GM12878 (cell line): ENCODE data around the gene ZDHHC17. TPM values are rescaled to one million over a fixed set of nuclear protein-coding genes. Genes with fewer than 3 reads are reported as not detected.
"Not testable (repeated sequence)": the region's sequence is repeated elsewhere in the genome, so short reads cannot be mapped to it uniquely, and the experiment has no call there.

Experiments used
- ATAC-seq: fragments of 200-7000 bp; cut with Tn5 transposase; 3 replicates; pipeline ENCODE4 v1.9.1; 2020; ENCODE audit warnings: mild to moderate bottlenecking, moderate library complexity
- BruUV-seq: library from RNA; stranded (reverse); fragments of 400-500 nt; replicated peaks from 2 replicates; lab custom pipeline; 2021; lab: Mats Ljungman, UMichigan
- CTCF ChIA-PET: fragments of 300-600 bp; sonication (Branson Sonifier 250); formaldehyde crosslinking; extraction: SDS; loops from one replicate; lab custom pipeline; 2021; ENCODE audit warnings: inconsistent platforms; lab: Yijun Ruan, JAX
- POLR2A ChIA-PET: fragments of 350-600 bp; formaldehyde crosslinking; extraction: SDS; loops from one replicate; lab custom pipeline; 2021; ENCODE audit warnings: inconsistent platforms; lab: Charles Lee
- RAD21 ChIA-PET: fragments of 300-600 bp; sonication (Branson Sonifier 250); formaldehyde crosslinking; loops from one replicate; lab custom pipeline; 2023; ENCODE audit warnings: antibody characterized with exemption; ENCODE audit not compliant: unreplicated experiment; lab: Charles Lee
- SMC1A ChIA-PET: fragments of 300-600 bp; sonication (Branson Sonifier 250); formaldehyde crosslinking; loops from one replicate; lab custom pipeline; 2023; ENCODE audit not compliant: unreplicated experiment, uncharacterized antibody; lab: Charles Lee
- DNase-seq: peaks from one replicate; pipeline ENCODE4 v3.0.0-alpha.2; 2011; ENCODE audit warnings: low read depth, low spot score
- FAIRE-seq: peaks from 3 replicates; lab custom pipeline; 2011; peaks lifted over from hg19 to GRCh38; lab: Jason Lieb, UNC
- H2AFZ ChIP-seq: 2 replicates; pipeline ENCODE4 v1.6.0; 2011; ENCODE audit warnings: low read depth, low read length, control low read depth; ENCODE audit not compliant: control insufficient read depth
- H3K27ac ChIP-seq: 2 replicates; pipeline ENCODE4 v1.5.1; 2011; ENCODE audit warnings: control low read depth; ENCODE audit not compliant: control insufficient read depth, insufficient read depth
- H3K27me3 ChIP-seq, 2 experiments: replicated peaks in 1 of 2; 2 replicates each; pipeline versions ENCODE4 v1.6.0 to v1.6.1; 2011; ENCODE audit warnings: low read length in 1 of 2; ENCODE audit not compliant: control insufficient read depth in 2 of 2, insufficient read depth in 2 of 2
- H3K36me3 ChIP-seq, 2 experiments: 2 replicates each; pipeline ENCODE4 v1.5.1; 2011; ENCODE audit warnings: low read length in 1 of 2; ENCODE audit not compliant: control insufficient read depth in 2 of 2, insufficient read depth in 2 of 2
- H3K4me1 ChIP-seq: 2 replicates; pipeline ENCODE4 v1.6.1; 2011; ENCODE audit warnings: mild to moderate bottlenecking, low read length, moderate library complexity, mixed read lengths; ENCODE audit not compliant: control insufficient read depth, insufficient read depth
- H3K4me2 ChIP-seq: 2 replicates; pipeline ENCODE4 v1.6.0; 2011; ENCODE audit warnings: control low read depth; ENCODE audit not compliant: control insufficient read depth, insufficient read depth
- H3K4me3 ChIP-seq: fragments of 200-600 bp; sonication (generic); 2 replicates; pipeline ENCODE4 v1.5.1; 2016
- H3K79me2 ChIP-seq: 2 replicates; pipeline ENCODE4 v1.6.0; 2011; ENCODE audit warnings: low read length; ENCODE audit not compliant: control insufficient read depth, insufficient read depth
- H3K9ac ChIP-seq: 2 replicates; pipeline ENCODE4 v1.8.0; 2011; ENCODE audit warnings: low read length, control low read depth, mixed read lengths; ENCODE audit not compliant: control insufficient read depth, insufficient read depth
- H3K9me3 ChIP-seq: replicated peaks from 3 replicates; pipeline ENCODE4 v1.5.1; 2011; ENCODE audit warnings: mild to moderate bottlenecking, low read length; ENCODE audit not compliant: control insufficient read depth, insufficient read depth
- H4K20me1 ChIP-seq: 2 replicates; pipeline ENCODE4 v1.6.0; 2011; ENCODE audit not compliant: control insufficient read depth, insufficient read depth
- BMI1 ChIP-seq: fragments of 450-650 bp; IDR thresholded peaks from 2 replicates; pipeline ENCODE4 v1.6.1; 2016; ENCODE audit warnings: mild to moderate bottlenecking, moderate library complexity, borderline replicate concordance
- IKZF2 ChIP-seq, 2 experiments: fragments of 450-650 bp; IDR thresholded peaks; 2 replicates each; pipeline ENCODE4 v1.6.1; 2017; ENCODE audit warnings: mild to moderate bottlenecking in 2 of 2, moderate library complexity in 2 of 2
- TAF1 ChIP-seq: IDR thresholded peaks from 2 replicates; pipeline ENCODE4 v1.6.1; 2011; ENCODE audit warnings: mild to moderate bottlenecking, low read depth, low read length, borderline replicate concordance
- WGBS: methylation state at CpG from one replicate; pipeline ENCODE4 v1.1.6; 2016; ENCODE audit warnings: low lambda C conversion rate; ENCODE audit not compliant: insufficient replicate concordance, insufficient coverage; ENCODE audit errors: missing lambda C conversion rate; 5-methylcytosine and 5-hydroxymethylcytosine counted together
- in situ Hi-C: fragments of 300-500 bp; cut with MboI; formaldehyde crosslinking; loops from 9 replicates; pipeline ENCODE4 v1.14.3; 2018; ENCODE audit warnings: mixed read lengths
- intact Hi-C: fragments of 100-400 bp; cut with micrococcal nuclease; formaldehyde crosslinking; loops from one replicate; pipeline ENCODE4 v1.14.2; 2022; ENCODE audit not compliant: unreplicated experiment
- polyA plus RNA-seq, 11 experiments: library from polyadenylated mRNA; depleted of rRNA in 4 of 11; unstranded in 6 of 11; stranded (reverse) in 5 of 11; fragments of >200 nt; fragmentation: Nextera tagmentation in 4 of 11; fragmentation: Illumina TruSeq in 1 of 11; extraction: Ambion mirVana in 4 of 11; extraction: Trizol in 1 of 11; gene quantifications; 1 replicate in 1 of 11; 2 replicates in 10 of 11; pipeline versions ENCODE4 v1.2.1 to v1.2.3, GENCODE V29; 2011 to 2016; ENCODE audit warnings: inconsistent platforms in 2 of 11, missing spikeins in 2 of 11, low read depth in 1 of 11
- total RNA-seq, 4 experiments: library from RNA; depleted of rRNA in 3 of 4; stranded (reverse); fragments of >200 nt in 3 of 4; fragmentation: Illumina TruSeq in 1 of 4; extraction: Trizol in 1 of 4; gene quantifications; 2 replicates each; pipeline versions ENCODE4 v1.2.1 to v1.2.3, GENCODE V29; 2013 to 2021

Gene ZDHHC17
- total and polyA plus RNA-seq, 10 of the 15 experiments (the other 5 are each of a cell fraction or from before 2014, with no cell fraction given): 4.3 to 50.0 (median 19.3) TPM

DNA sequence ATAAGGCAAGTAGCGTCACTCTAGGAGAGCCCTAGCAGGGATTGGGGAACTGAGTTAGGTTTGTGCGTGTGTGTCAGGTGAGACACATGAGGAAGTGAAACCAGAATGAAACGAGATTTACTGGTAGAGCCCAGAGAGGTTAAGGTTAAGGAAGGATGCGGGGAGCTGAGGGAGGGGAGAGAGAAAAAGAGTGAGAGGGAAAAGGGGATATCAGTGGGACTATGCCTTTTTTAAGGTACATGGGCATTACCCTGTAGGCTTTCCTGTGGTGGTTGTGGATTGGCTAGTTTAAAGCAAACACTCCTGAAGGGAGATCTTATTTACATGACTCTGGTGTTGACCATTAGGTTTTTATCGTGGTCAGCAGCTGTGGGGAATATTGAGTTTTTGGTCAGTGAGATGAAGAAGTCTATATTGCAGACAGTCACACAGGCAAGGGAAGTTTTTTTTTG lies 13.9 kb downstream of the ZDHHC17 start (continued):
- peak; percentile 58; the same call in 1 of the 2 replicates for TF ChIP-seq BMI1

DNA sequence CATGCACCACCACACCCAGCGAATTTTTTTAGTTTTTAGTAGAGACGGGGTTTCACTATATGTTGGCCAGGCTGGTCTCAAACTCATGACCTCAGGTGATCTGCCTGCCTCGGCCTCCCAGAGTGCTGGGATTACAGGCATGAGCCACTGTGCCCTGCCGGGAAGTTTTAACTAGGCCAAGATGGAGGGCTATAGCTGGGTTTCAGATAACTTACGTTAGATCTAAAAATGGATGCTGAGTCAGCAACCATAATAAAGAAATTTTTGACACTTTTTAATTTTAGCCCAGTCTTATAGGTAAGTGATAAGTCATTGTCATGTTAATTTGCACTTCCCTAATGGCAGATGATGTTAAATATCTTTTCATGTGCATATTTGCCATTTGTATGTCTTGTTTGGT lies 14.4 kb downstream of the ZDHHC17 start:
- intact Hi-C loops: loop anchor here (2.0 kb wide), 1 partner anchor 14 kb away; the partner anchor contains the start of gene ZDHHC17

DNA sequence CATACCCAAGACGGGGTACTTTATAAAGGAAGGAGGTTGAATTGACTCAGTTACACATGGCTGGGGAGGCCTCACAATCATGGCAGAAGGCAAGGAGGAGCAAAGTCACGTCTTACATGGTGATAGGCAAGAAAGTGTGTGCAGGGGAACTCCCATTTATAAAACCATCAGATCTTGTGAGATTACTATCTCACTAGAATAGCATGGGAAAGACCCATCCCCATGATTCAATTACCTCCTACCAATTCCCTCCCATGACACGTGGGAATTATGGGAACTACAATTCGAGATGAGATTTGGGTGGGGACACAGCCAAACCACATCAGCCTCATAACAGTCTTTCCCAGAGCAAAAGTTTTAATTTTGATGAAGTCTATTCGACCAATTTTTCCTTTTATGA lies 15.4 kb downstream of the ZDHHC17 start:
- Histone ChIP-seq H3K4me1 (peaks cover 13% of the 10 kb centered on the region), H3K79me2 (peaks cover 47% of the 10 kb centered on the region)
- DNase-seq, H3K9ac ChIP-seq, H3K36me3 ChIP-seq, H3K27ac ChIP-seq, FAIRE-seq, H4K20me1 ChIP-seq, in situ Hi-C loops, ATAC-seq, H3K4me2 ChIP-seq, BruUV-seq, H3K4me3 ChIP-seq, H3K9me3 ChIP-seq, H2AFZ ChIP-seq, H3K27me3 ChIP-seq: not testable (repeated sequence)
- ChIA-PET SMC1A (interaction anchor here (1.7 to 4.9 kb wide), 2 partner anchors 11 to 14 kb away, joined by 8 to 63 read pairs; partner anchors contain the start of gene ZDHHC17), POLR2A (interaction anchor here (0.6 kb wide), 1 partner anchor 458 kb away, joined by 4 read pairs; no protein-coding TSS in a partner anchor), RAD21 (interaction anchor here (3.7 kb wide), 1 partner anchor 11 kb away, joined by 14 read pairs; no protein-coding TSS in a partner anchor), CTCF (interaction anchor here (1.5 to 4.4 kb wide), 5 partner anchors 10 to 232 kb away, joined by 3 to 30 read pairs (median 8); no protein-coding TSS in a partner anchor)
- WGBS: 88% methylated on average over 5 of the region's 5 CpGs
- intact Hi-C loops: loop anchor here (2.0 kb wide), 1 partner anchor 15 kb away; the partner anchor contains the start of gene ZDHHC17

More for the DNA sequence above, 14.4 kb downstream of the ZDHHC17 start:
- H3K79me2 ChIP-seq: peaks cover 47% of the 10 kb centered on the region
- ChIA-PET SMC1A (interaction anchor here (0.7 to 4.9 kb wide), 6 partner anchors 12 to 223 kb away, joined by 3 to 63 read pairs (median 4); partner anchors contain the start of gene ZDHHC17), POLR2A (interaction anchor here (0.6 to 2.0 kb wide), 3 partner anchors 10 to 143 kb away, joined by 4 to 6 read pairs (median 4); no protein-coding TSS in a partner anchor), CTCF (interaction anchor here (1.4 to 4.4 kb wide), 7 partner anchors 9 to 232 kb away, joined by 3 to 30 read pairs (median 6); no protein-coding TSS in a partner anchor), RAD21 (interaction anchor here (2.2 to 3.7 kb wide), 3 partner anchors 12 to 15 kb away, joined by 10 to 14 read pairs (median 11); partner anchors contain the start of gene ZDHHC17)
- H3K27ac ChIP-seq: peak overlapping the region; percentile 58
- no peak overlapping the region for H3K9ac ChIP-seq
- TF ChIP-seq IKZF2 (IDR thresholded peaks at IDR 0.05) (no peak), TAF1 (no peak)
- no peak overlapping the region for H3K4me2 ChIP-seq
- no peaks in the 10 kb centered on the region for H4K20me1 ChIP-seq
- no peaks in the 10 kb centered on the region for H3K27me3 ChIP-seq
- ATAC-seq (peak; percentile 8; the same call in 2 of the 3 replicates), DNase-seq (no peak), FAIRE-seq (no peak)
- no peaks in the 10 kb centered on the region for H3K36me3 ChIP-seq
- no TSS peak for BruUV-seq
- H2AFZ ChIP-seq: no peak overlapping the region
- in situ Hi-C loops: no loop called here
- peaks cover 13% of the 10 kb centered on the region for H3K4me1 ChIP-seq
- H3K9me3 ChIP-seq: peaks cover 7% of the 10 kb centered on the region
- WGBS: 66% methylated on average over 5 of the region's 5 CpGs
- H3K4me3 ChIP-seq: no peak overlapping the region
